ENCODE data around the gene CARMIL3. TPM values are rescaled to one million over a fixed set of nuclear protein-coding genes. Genes with fewer than 3 reads are reported as not detected.
A peak's percentile ranks its signal among the peaks of the same experiment; 100 is the strongest.

Gene CARMIL3
- total RNA-seq, 2 experiments from 2014 or later: 0.05 to 0.11 TPM

- TF ChIP-seq, protein P1, sequence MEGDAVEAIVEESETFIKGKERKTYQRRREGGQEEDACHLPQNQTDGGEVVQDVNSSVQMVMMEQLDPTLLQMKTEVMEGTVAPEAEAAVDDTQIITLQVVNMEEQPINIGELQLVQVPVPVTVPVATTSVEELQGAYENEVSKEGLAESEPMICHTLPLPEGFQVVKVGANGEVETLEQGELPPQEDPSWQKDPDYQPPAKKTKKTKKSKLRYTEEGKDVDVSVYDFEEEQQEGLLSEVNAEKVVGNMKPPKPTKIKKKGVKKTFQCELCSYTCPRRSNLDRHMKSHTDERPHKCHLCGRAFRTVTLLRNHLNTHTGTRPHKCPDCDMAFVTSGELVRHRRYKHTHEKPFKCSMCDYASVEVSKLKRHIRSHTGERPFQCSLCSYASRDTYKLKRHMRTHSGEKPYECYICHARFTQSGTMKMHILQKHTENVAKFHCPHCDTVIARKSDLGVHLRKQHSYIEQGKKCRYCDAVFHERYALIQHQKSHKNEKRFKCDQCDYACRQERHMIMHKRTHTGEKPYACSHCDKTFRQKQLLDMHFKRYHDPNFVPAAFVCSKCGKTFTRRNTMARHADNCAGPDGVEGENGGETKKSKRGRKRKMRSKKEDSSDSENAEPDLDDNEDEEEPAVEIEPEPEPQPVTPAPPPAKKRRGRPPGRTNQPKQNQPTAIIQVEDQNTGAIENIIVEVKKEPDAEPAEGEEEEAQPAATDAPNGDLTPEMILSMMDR (IDR thresholded peaks at IDR 0.05): no peak
- Histone ChIP-seq H3K9me3 (ENCODE audit: control insufficient read depth in 1 of 2, insufficient read depth in 1 of 2, low read length in 2 of 2) (no peaks in the 10 kb centered on the region), H3K36me3 (ENCODE audit: insufficient read depth, low read length) (no peaks in the 10 kb centered on the region), H3K27me3 (ENCODE audit: control insufficient read depth in 1 of 2, insufficient read depth in 2 of 2, low read length in 2 of 2) (no peaks in the 10 kb centered on the region), H3K4me3 (ENCODE audit: low read length) (no peak overlapping the region), H3K27ac (ENCODE audit: low read depth in 1 of 2, low read length in 2 of 2) (no peak overlapping the region), H3K4me1 (ENCODE audit: insufficient read depth, low read length) (peaks cover 21% of the 10 kb centered on the region)
- Mint-ChIP-seq H3K4me1 (ENCODE audit: low read depth) (peaks cover 24% of the 10 kb centered on the region), H3K27ac (peak overlapping the region; percentile 89), H3K36me3 (ENCODE audit: low read depth) (no peaks in the 10 kb centered on the region), H3K27me3 (no peaks in the 10 kb centered on the region), H3K9me3 (no peaks in the 10 kb centered on the region), H3K4me3 (peak overlapping the region; percentile 93)
- DNase-seq (no peak), ATAC-seq (ENCODE audit: poor library complexity) (no peak)
- intact Hi-C loops (cut with DNase I, micrococcal nuclease): no loop called here
- ChIA-PET POLR2A (interaction anchor here (0.9 to 5.1 kb wide), 13 partner anchors 12 to 349 kb away, joined by 3 to 89 read pairs (median 10); partner anchors contain the start of genes DCAF11, IRF9, NRL and PCK2), CTCF (interaction anchor here (0.9 to 3.4 kb wide), 5 partner anchors 8 to 78 kb away, joined by 3 to 21 read pairs (median 7); partner anchors contain the start of genes IRF9 and PCK2)
Observed at GRCh38 chr14:24082411-24083080, 30.7 kb downstream of the CARMIL3 start.

DNA sequence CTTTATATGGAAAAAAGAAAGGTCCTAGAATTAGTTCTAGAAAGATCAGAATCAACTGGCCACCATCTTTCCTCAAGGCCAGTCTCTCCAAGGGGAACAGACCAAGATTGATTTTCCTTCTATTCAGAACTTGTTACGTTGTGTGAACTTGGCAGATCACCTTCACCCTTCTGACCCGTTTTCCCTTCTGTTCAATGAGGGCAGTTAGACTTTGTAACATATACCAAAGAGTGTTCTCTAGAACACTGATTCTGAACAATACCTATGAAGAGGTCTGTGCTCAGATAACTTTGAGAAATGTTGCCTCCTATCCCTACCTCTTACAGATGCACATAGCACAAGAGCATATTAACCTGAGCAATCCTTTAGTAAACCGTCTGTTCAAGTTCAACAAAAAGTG lies 31.7 kb downstream of the CARMIL3 start:
- Histone ChIP-seq H3K36me3 (ENCODE audit: insufficient read depth, low read length) (no peaks in the 10 kb centered on the region), H3K4me3 (ENCODE audit: low read length) (no peak overlapping the region), H3K9me3 (ENCODE audit: control insufficient read depth in 1 of 2, insufficient read depth in 1 of 2, low read length in 2 of 2) (no peaks in the 10 kb centered on the region), H3K4me1 (ENCODE audit: insufficient read depth, low read length) (peaks cover 21% of the 10 kb centered on the region), H3K27ac (ENCODE audit: low read depth in 1 of 2, low read length in 2 of 2) (no peak overlapping the region), H3K27me3 (ENCODE audit: control insufficient read depth in 1 of 2, insufficient read depth in 2 of 2, low read length in 2 of 2) (no peaks in the 10 kb centered on the region)
- Mint-ChIP-seq H3K27me3 (no peaks in the 10 kb centered on the region), H3K4me1 (ENCODE audit: low read depth) (peaks cover 24% of the 10 kb centered on the region), H3K27ac (no peak overlapping the region), H3K4me3 (peak overlapping the region; percentile 49), H3K36me3 (ENCODE audit: low read depth) (no peaks in the 10 kb centered on the region), H3K9me3 (no peaks in the 10 kb centered on the region)
- CTCF ChIA-PET: no interaction called here
- ATAC-seq (ENCODE audit: poor library complexity) (no peak), DNase-seq (no peak)
- intact Hi-C loops (cut with DNase I, micrococcal nuclease): no loop called here
- POLR2A ChIA-PET: no interaction called here
- TF ChIP-seq, protein P1 (IDR thresholded peaks at IDR 0.05): no peak

DNA sequence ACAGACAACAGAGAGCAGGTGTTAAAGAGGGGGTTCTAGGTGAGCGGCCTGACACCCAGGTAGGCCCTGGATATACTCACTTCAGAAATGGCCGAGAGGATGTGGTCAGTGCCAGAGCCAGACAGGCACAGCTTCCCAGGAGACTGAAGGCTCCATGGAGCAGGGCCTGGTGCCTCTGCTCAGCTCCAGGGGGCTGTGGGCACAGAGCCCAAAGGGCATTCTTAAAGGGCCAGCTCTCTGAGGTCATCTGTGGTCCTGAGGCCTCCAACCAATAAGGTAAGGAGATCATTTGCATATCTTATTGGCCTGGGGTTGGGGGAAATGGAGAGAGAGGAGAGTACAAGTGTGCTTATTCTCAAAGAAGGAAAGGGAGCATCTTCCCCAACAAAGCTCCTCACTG lies 32.6 kb downstream of the CARMIL3 start:
- POLR2A ChIA-PET: interaction anchor here (0.7 kb wide), 1 partner anchor 10 kb away, joined by 3 read pairs; no protein-coding TSS in a partner anchor
- no peaks in the 10 kb centered on the region for H3K9me3 ChIP-seq (ENCODE audit: control insufficient read depth in 1 of 2, insufficient read depth in 1 of 2, low read length in 2 of 2)

More for the DNA sequence above, 32.6 kb downstream of the CARMIL3 start:
- ATAC-seq (ENCODE audit: poor library complexity) (no peak), DNase-seq (no peak)
- H3K9me3 Mint-ChIP-seq: no peaks in the 10 kb centered on the region
- no peaks in the 10 kb centered on the region for H3K36me3 ChIP-seq (ENCODE audit: insufficient read depth, low read length)
- no peaks in the 10 kb centered on the region for H3K27me3 ChIP-seq (ENCODE audit: control insufficient read depth in 1 of 2, insufficient read depth in 2 of 2, low read length in 2 of 2)
- CTCF ChIA-PET: no interaction called here
- TF ChIP-seq, protein P1 (IDR thresholded peaks at IDR 0.05): no peak
- intact Hi-C loops (cut with DNase I, micrococcal nuclease): no loop called here
- H3K4me3 ChIP-seq (ENCODE audit: low read length): no peak overlapping the region
- peaks cover 20% of the 10 kb centered on the region for H3K4me1 Mint-ChIP-seq (ENCODE audit: low read depth)
- no peak overlapping the region for H3K27ac Mint-ChIP-seq
- H3K27me3 Mint-ChIP-seq: no peaks in the 10 kb centered on the region
- no peak overlapping the region for H3K4me3 Mint-ChIP-seq
- H3K4me1 ChIP-seq (ENCODE audit: insufficient read depth, low read length): peaks cover 21% of the 10 kb centered on the region
- H3K36me3 Mint-ChIP-seq (ENCODE audit: low read depth): no peaks in the 10 kb centered on the region
- no peak overlapping the region for H3K27ac ChIP-seq (ENCODE audit: low read depth in 1 of 2, low read length in 2 of 2)

Measured in CD4-positive, alpha-beta T cell (primary cell).